HepG2 (cell line): ENCODE measurements around the gene POU5F1. TPM values are rescaled to one million over a fixed set of nuclear protein-coding genes. Genes with fewer than 3 reads are reported as not detected.

Experiments used
- ARNT2 ChIP-seq: sonication (generic); formaldehyde crosslinking; IDR thresholded peaks from 2 replicates; pipeline ENCODE4 v1.8.0; 2022; ENCODE audit warnings: mild to moderate bottlenecking, low read depth, missing genetic modification reagents, moderate library complexity
- ETV5 ChIP-seq: IDR thresholded peaks from 2 replicates; pipeline ENCODE4 v1.6.1; 2018; ENCODE audit warnings: missing biosample characterization, missing genetic modification reagents, inconsistent platforms, borderline replicate concordance
- FOXK1 ChIP-seq: sonication (generic); formaldehyde crosslinking; IDR thresholded peaks from 2 replicates; pipeline ENCODE4 v1.4.0; 2020; ENCODE audit warnings: low read depth, missing genetic modification reagents, borderline replicate concordance
- GABPB1 ChIP-seq: IDR thresholded peaks from 2 replicates; pipeline ENCODE4 v1.6.1; 2016; ENCODE audit warnings: mild to moderate bottlenecking, missing genetic modification reagents, moderate library complexity, missing compliant biosample characterization
- HDAC1 ChIP-seq: sonication (generic); formaldehyde crosslinking; IDR thresholded peaks from 2 replicates; pipeline ENCODE4 v1.5.1; 2020; ENCODE audit warnings: mild to moderate bottlenecking, missing genetic modification reagents
- HIC2 ChIP-seq: sonication (generic); formaldehyde crosslinking; IDR thresholded peaks from 2 replicates; pipeline ENCODE4 v1.9.0; 2022; ENCODE audit warnings: low read depth, missing genetic modification reagents
- HMGXB3 ChIP-seq: sonication (generic); formaldehyde crosslinking; IDR thresholded peaks from 2 replicates; pipeline ENCODE4 v1.4.0; 2020; ENCODE audit warnings: missing genetic modification reagents, borderline replicate concordance
- HNF4G ChIP-seq, 2 experiments: sonication (generic) in 1 of 2; formaldehyde crosslinking in 1 of 2; IDR thresholded peaks; 2 replicates each; pipeline versions ENCODE4 v1.4.0 to v1.6.1; 2011 to 2020; ENCODE audit warnings: borderline replicate concordance in 2 of 2, low read depth in 2 of 2, mild to moderate bottlenecking in 2 of 2, low read length in 1 of 2, missing genetic modification reagents in 1 of 2, moderate library complexity in 1 of 2
- NR2F6 ChIP-seq, 2 experiments: IDR thresholded peaks; 2 replicates each; pipeline ENCODE4 v1.6.1; 2016; ENCODE audit warnings: antibody characterized with exemption in 1 of 2, mild to moderate bottlenecking in 1 of 2
- PPARG ChIP-seq: conservative IDR thresholded peaks from 2 replicates; pipeline ENCODE4 v1.6.1; 2016; ENCODE audit warnings: missing biosample characterization, missing genetic modification reagents
- RBM22 ChIP-seq: fragments of 200-400 bp; formaldehyde crosslinking; optimal IDR thresholded peaks from 2 replicates; pipeline ENCODE3; 2017; ENCODE audit warnings: mild to moderate bottlenecking, low read length, moderate library complexity
- TFAP4 ChIP-seq: sonication (generic); IDR thresholded peaks from 2 replicates; pipeline ENCODE4 v1.6.1; 2016; ENCODE audit warnings: low read depth, borderline replicate concordance
- ZNF251 ChIP-seq: sonication (generic); formaldehyde crosslinking; IDR thresholded peaks from 2 replicates; pipeline ENCODE4 v1.9.0; 2021; ENCODE audit warnings: mild to moderate bottlenecking, missing genetic modification reagents
- ZNF576 ChIP-seq: sonication (generic); formaldehyde crosslinking; IDR thresholded peaks from 2 replicates; pipeline ENCODE4 v1.4.0; 2020; ENCODE audit warnings: mild to moderate bottlenecking, missing genetic modification reagents
- ZNF580 ChIP-seq: IDR thresholded peaks from 2 replicates; pipeline ENCODE4 v1.6.1; 2016; ENCODE audit warnings: low read depth, borderline replicate concordance
- polyA plus RNA-seq, 8 experiments: library from polyadenylated mRNA; depleted of rRNA in 3 of 8; stranded (reverse) in 7 of 8; unstranded in 1 of 8; fragments of >200 nt; fragmentation: Illumina TruSeq in 4 of 8; extraction: Trizol in 4 of 8; gene quantifications; 2 replicates each; pipeline versions ENCODE4 v1.2.1 to v1.2.3, GENCODE V29; 2011 to 2016; ENCODE audit warnings: low read depth in 4 of 8, missing spikeins in 1 of 8, mixed read lengths in 1 of 8; ENCODE audit not compliant: insufficient read depth in 1 of 8
- total RNA-seq, 5 experiments: library from RNA; depleted of rRNA; stranded (reverse); fragments of >200 nt; fragmentation: Illumina TruSeq; extraction: Trizol; gene quantifications; 2 replicates each; pipeline ENCODE4 v1.2.3, GENCODE V29; 2016; ENCODE audit warnings: low read depth in 1 of 5
- TF ChIP-seq, protein P1 (sequence below), 2 experiments: fragments of 450-650 bp in 1 of 2; sonication (generic) in 1 of 2; formaldehyde crosslinking; IDR thresholded peaks; 2 replicates each; pipeline versions ENCODE4 v1.5.0 to v1.8.0; 2020 to 2022; ENCODE audit warnings: mild to moderate bottlenecking in 1 of 2, missing genetic modification reagents in 1 of 2
- TF ChIP-seq, protein P2 (sequence below): sonication (generic); formaldehyde crosslinking; IDR thresholded peaks from 2 replicates; pipeline ENCODE4 v1.5.0; 2020; ENCODE audit warnings: missing genetic modification reagents, mild to moderate bottlenecking, borderline replicate concordance

POU5F1 gene
- total and polyA plus RNA-seq, 2 of the 13 experiments (the other 11 are each of a cell fraction or from before 2014, with no cell fraction given), result 2.5 to 7.2 TPM

GRCh38 chr6:31208506-31208905 lies 38.0 kb upstream of the POU5F1 start (continued):
- TF ChIP-seq HNF4G (IDR thresholded peaks at IDR 0.05; ENCODE audit: borderline replicate concordance, low read depth, low read length) (peak; percentile 42; the same call in 1 of the 2 replicates), HNF4G (CRISPR knock-in tag; IDR thresholded peaks at IDR 0.05; ENCODE audit: borderline replicate concordance, low read depth) (no peak), HMGXB3 (no peak), RBM22 (no peak), NR2F6 (IDR thresholded peaks at IDR 0.05) (peak; percentile 18; the same call in 1 of the 2 replicates), NR2F6 (CRISPR knock-in tag; IDR thresholded peaks at IDR 0.05) (peak; percentile 59; the same call in 1 of the 2 replicates), ZNF580 (peak; percentile 66; the same call in 1 of the 2 replicates), TFAP4 (no peak), ZNF251 (CRISPR knock-in tag) (no peak; the same call in 1 of the 2 replicates), PPARG (CRISPR knock-in tag) (peak; percentile 56; the same call in 1 of the 2 replicates), GABPB1 (CRISPR knock-in tag) (no peak), HIC2 (CRISPR knock-in tag) (no peak), ARNT2 (CRISPR knock-in tag) (no peak), HDAC1 (peak; percentile 43), ZNF576 (no peak), ETV5 (CRISPR knock-in tag) (peak; percentile 23; the same call in 1 of the 2 replicates), FOXK1 (peak; percentile 16; the same call in 1 of the 2 replicates)
- TF ChIP-seq, protein P1, sequence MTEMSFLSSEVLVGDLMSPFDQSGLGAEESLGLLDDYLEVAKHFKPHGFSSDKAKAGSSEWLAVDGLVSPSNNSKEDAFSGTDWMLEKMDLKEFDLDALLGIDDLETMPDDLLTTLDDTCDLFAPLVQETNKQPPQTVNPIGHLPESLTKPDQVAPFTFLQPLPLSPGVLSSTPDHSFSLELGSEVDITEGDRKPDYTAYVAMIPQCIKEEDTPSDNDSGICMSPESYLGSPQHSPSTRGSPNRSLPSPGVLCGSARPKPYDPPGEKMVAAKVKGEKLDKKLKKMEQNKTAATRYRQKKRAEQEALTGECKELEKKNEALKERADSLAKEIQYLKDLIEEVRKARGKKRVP (CRISPR knock-in tag; IDR thresholded peaks at IDR 0.05), result no peak
- TF ChIP-seq, protein P2, sequence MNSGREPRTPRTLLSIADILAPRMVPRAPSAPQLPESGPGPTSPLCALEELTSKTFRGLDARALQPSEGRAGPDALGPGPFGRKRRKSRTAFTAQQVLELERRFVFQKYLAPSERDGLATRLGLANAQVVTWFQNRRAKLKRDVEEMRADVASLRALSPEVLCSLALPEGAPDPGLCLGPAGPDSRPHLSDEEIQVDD (CRISPR knock-in tag), result no peak
